Sigmoid colon (tissue), 7 donors: ENCODE data around the gene MBP. TPM values are rescaled to one million over a fixed set of nuclear protein-coding genes. Genes with fewer than 3 reads are reported as not detected.
A peak's percentile ranks its signal among the peaks of the same experiment; 100 is the strongest.

Experiments used
- DNase-seq: peaks from one replicate; pipeline ENCODE4 v3.0.0-alpha.2; 2019
- H3K27ac ChIP-seq, 4 donors: fragments of 200-600 bp; sonication (generic); one replicate each; pipeline ENCODE4 v1.5.1; 2016 to 2019; ENCODE audit warnings: mild to moderate bottlenecking in 1 of 4
- H3K27me3 ChIP-seq, 3 donors: fragments of 200-600 bp; sonication (generic); one replicate each; pipeline ENCODE4 v1.5.1; 2019; ENCODE audit warnings: mild to moderate bottlenecking in 1 of 3
- H3K36me3 ChIP-seq, 4 donors: fragments of 200-600 bp; sonication (generic); one replicate each; pipeline ENCODE4 v1.5.1; 2016 to 2019
- H3K4me1 ChIP-seq, 4 donors: fragments of 200-600 bp; sonication (generic); one replicate each; pipeline ENCODE4 v1.5.1; 2017 to 2019
- H3K4me3 ChIP-seq, 4 donors: fragments of 200-600 bp; sonication (generic); one replicate each; pipeline ENCODE4 v1.5.1; 2017 to 2019; ENCODE audit warnings: mild to moderate bottlenecking in 2 of 4, moderate library complexity in 1 of 4
- H3K9me3 ChIP-seq, 4 donors: fragments of 200-600 bp in 3 of 4; sonication (generic) in 3 of 4; one replicate each; pipeline versions ENCODE4 v1.5.1 to v1.6.1; 2013 to 2019
- EP300 ChIP-seq, 4 donors: sonication (generic); formaldehyde crosslinking; IDR thresholded peaks; one replicate each; pipeline ENCODE4 v1.6.1; 2017; ENCODE audit warnings: antibody characterized with exemption in 4 of 4
- POLR2A ChIP-seq, 2 donors: fragments of 450-650 bp; IDR thresholded peaks; one replicate each; pipeline ENCODE4 v1.6.1; 2016; ENCODE audit warnings: antibody characterized with exemption in 2 of 2, mild to moderate bottlenecking in 2 of 2, moderate library complexity in 2 of 2
- POLR2AphosphoS5 ChIP-seq, 4 donors: sonication (generic); formaldehyde crosslinking; IDR thresholded peaks; one replicate each; pipeline ENCODE4 v1.6.1; 2017; ENCODE audit warnings: antibody characterized with exemption in 4 of 4
- WGBS, 2 donors: extraction: QIAGEN DNeasy Blood & Tissue Kit; methylation state at CpG; one replicate each; pipeline ENCODE4 v1.1.7; 2013; 5-methylcytosine and 5-hydroxymethylcytosine counted together
- intact Hi-C: fragments of 100-400 bp; cut with DNase I; formaldehyde crosslinking; loops from one replicate; pipeline ENCODE4 v1.15.1; 2023
- polyA plus RNA-seq, 3 donors: library from polyadenylated mRNA; stranded (reverse); fragments of 200-250 nt; gene quantifications; one replicate each; pipeline ENCODE4 v1.2.3, GENCODE V29; 2013
- total RNA-seq, 4 donors: library from RNA; depleted of rRNA; stranded (reverse); fragments of >200 nt; gene quantifications; one replicate each; pipeline ENCODE4 v1.1.0, GENCODE V29; 2016
- TF ChIP-seq, protein P1 (sequence below), 4 experiments: fragments of 450-650 bp in 3 of 4; fragments of 200-600 bp in 1 of 4; IDR thresholded peaks; one replicate each; pipeline ENCODE4 v1.5.1; 2016 to 2019; ENCODE audit warnings: antibody characterized with exemption in 4 of 4, mild to moderate bottlenecking in 3 of 4, moderate library complexity in 2 of 4
- donor health status: healthy with polysubstance abuse.
- donor health status: Bipolar disorder and iron deficiency.
- donor health status: healthy.

Gene MBP
- total and polyA plus RNA-seq, 7 donors: 18.3 to 30.7 (median 24.0) TPM

DNA sequence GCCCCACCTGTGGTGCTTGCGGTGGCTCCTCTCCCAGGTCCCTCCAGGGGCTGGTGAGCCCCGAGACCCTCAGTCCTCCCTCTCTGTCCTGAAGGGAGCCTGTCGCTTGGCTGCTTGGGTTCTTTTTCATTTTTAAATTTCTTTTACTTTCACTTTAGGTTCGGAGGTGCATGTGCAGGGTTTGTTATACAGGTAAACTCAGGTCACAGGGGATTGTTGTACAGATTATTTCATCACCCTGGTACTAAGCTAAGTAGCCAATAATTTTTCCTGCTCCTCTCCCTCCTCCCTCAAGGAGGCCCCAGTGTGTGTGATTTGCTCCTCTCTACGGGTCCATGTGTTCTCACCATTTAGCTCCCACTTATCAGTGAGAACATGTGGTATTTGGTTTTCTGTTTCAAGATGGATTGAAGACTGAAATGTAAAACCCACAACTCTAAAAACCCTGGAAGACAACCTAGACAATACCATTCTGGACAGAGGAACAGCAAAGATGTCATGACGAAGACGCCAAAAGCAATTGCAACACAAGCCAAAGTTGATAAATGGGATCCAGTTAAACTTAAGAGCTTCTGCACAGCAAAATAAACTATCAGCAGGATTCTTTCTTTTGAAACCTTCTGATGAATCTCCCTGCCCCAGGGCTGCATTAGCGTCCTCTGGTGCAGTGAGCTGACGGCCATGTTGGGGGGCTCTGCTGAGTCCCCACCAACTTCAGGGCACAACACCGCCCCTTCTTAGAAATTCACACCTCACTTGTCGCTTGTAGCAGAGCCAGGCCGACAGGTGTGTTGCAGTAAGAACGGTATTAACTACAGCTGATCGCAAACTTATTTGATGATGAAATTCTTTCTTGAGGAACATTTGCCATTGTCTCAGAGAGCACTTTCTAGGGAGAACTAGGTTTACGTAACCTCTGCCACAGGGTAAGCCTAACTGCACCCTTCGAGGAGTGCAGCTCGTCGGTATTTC is 174.9 kb downstream of the MBP start:
- Histone ChIP-seq H3K9me3 (no peaks in the 10 kb centered on the region), H3K4me1 (peaks cover 0 to 25% (median 14%) of the 10 kb centered on the region in 4 donors), H3K27me3 (no peaks in the 10 kb centered on the region), H3K4me3 (no peak overlapping the region), H3K27ac (no peak overlapping the region), H3K36me3 (peaks cover 0 to 60% (median 36%) of the 10 kb centered on the region in 4 donors)
- WGBS, 2 donors: 91 to 93% methylated on average over 18 of the region's 18 CpGs
- intact Hi-C loops: no loop called here
- DNase-seq: no peak
- no peak for TF ChIP-seq POLR2AphosphoS5 (IDR thresholded peaks at IDR 0.05)
- TF ChIP-seq, protein P1, sequence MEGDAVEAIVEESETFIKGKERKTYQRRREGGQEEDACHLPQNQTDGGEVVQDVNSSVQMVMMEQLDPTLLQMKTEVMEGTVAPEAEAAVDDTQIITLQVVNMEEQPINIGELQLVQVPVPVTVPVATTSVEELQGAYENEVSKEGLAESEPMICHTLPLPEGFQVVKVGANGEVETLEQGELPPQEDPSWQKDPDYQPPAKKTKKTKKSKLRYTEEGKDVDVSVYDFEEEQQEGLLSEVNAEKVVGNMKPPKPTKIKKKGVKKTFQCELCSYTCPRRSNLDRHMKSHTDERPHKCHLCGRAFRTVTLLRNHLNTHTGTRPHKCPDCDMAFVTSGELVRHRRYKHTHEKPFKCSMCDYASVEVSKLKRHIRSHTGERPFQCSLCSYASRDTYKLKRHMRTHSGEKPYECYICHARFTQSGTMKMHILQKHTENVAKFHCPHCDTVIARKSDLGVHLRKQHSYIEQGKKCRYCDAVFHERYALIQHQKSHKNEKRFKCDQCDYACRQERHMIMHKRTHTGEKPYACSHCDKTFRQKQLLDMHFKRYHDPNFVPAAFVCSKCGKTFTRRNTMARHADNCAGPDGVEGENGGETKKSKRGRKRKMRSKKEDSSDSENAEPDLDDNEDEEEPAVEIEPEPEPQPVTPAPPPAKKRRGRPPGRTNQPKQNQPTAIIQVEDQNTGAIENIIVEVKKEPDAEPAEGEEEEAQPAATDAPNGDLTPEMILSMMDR (IDR thresholded peaks at IDR 0.05): no peak
- TF ChIP-seq EP300 (IDR thresholded peaks at IDR 0.05): no peak
- no peak for TF ChIP-seq POLR2A (IDR thresholded peaks at IDR 0.05)

GRCh38 chr18:76956648-76957047 is 175.9 kb downstream of the MBP start:
- Histone ChIP-seq H3K27ac (no peak overlapping the region), H3K27me3 (no peaks in the 10 kb centered on the region), H3K9me3 (no peaks in the 10 kb centered on the region), H3K4me1 (peaks cover 0 to 26% (median 15%) of the 10 kb centered on the region in 4 donors), H3K36me3 (peaks cover 0 to 68% (median 36%) of the 10 kb centered on the region in 4 donors), H3K4me3 (no peak overlapping the region)
- 96 to 98% methylated on average over 11 of the region's 11 CpGs for WGBS, 2 donors
- TF ChIP-seq POLR2A (IDR thresholded peaks at IDR 0.05) (no peak), POLR2AphosphoS5 (IDR thresholded peaks at IDR 0.05) (no peak), EP300 (IDR thresholded peaks at IDR 0.05) (no peak)
- TF ChIP-seq, protein P1 (IDR thresholded peaks at IDR 0.05): no peak
- intact Hi-C loops: no loop called here
- no peak for DNase-seq

GRCh38 chr18:76955524-76956170 is 176.9 kb downstream of the MBP start:
- no peak for TF ChIP-seq EP300 (IDR thresholded peaks at IDR 0.05)
- no peak for TF ChIP-seq POLR2A (IDR thresholded peaks at IDR 0.05)
- no peak for TF ChIP-seq POLR2AphosphoS5 (IDR thresholded peaks at IDR 0.05)
- TF ChIP-seq, protein P1 (IDR thresholded peaks at IDR 0.05): no peak
- Histone ChIP-seq H3K27me3 (no peaks in the 10 kb centered on the region), H3K27ac (no peak overlapping the region), H3K4me3 (no peak overlapping the region), H3K4me1 (peaks cover 0 to 26% (median 15%) of the 10 kb centered on the region in 4 donors), H3K36me3 (peaks cover 0 to 58% (median 35%) of the 10 kb centered on the region in 4 donors), H3K9me3 (no peaks in the 10 kb centered on the region)
- DNase-seq: no peak
- intact Hi-C loops: no loop called here
- WGBS, 2 donors: 71 to 96% methylated on average over 28 of the region's 28 CpGs

GRCh38 chr18:76953583-76954233 is 178.9 kb downstream of the MBP start:
- Histone ChIP-seq H3K27ac (peak overlapping the region; percentile 41 to 74 (median 62)), H3K4me1 (peaks cover 0 to 18% (median 15%) of the 10 kb centered on the region in 4 donors), H3K27me3 (no peaks in the 10 kb centered on the region), H3K9me3 (no peaks in the 10 kb centered on the region), H3K36me3 (peaks cover 3 to 57% (median 26%) of the 10 kb centered on the region in 4 donors), H3K4me3 (peak overlapping the region in 1 of 4 donors; percentile 19)
- intact Hi-C loops: no loop called here
- peak; percentile 87 for DNase-seq
- 33 to 74% methylated on average over 12 of the region's 12 CpGs for WGBS, 2 donors
- no peak for TF ChIP-seq POLR2A (IDR thresholded peaks at IDR 0.05)
- TF ChIP-seq, protein P1 (IDR thresholded peaks at IDR 0.05): no peak
- TF ChIP-seq POLR2AphosphoS5 (IDR thresholded peaks at IDR 0.05): no peak
- no peak for TF ChIP-seq EP300 (IDR thresholded peaks at IDR 0.05)
